ENCODE data around the gene NLGN2. TPM values are rescaled to one million over a fixed set of nuclear protein-coding genes. Genes with fewer than 3 reads are reported as not detected.

The NLGN2 gene
- total RNA-seq, 4 donors from 2014 or later: 6.1 to 8.8 (median 8.1) TPM

- DNase-seq (ENCODE audit: low spot score) (no peak), ATAC-seq (ENCODE audit: low FRiP score) (no peak)
- no peak for TF ChIP-seq CTCF (IDR thresholded peaks at IDR 0.05)
Measured at GRCh38 chr17:7443499-7444485, 36.1 kb downstream of the NLGN2 start.

- ATAC-seq (ENCODE audit: low FRiP score) (peak; percentile 88), DNase-seq (ENCODE audit: low spot score) (peak; percentile 67)
- TF ChIP-seq CTCF (IDR thresholded peaks at IDR 0.05): no peak
Measured at GRCh38 chr17:7444682-7445618, 37.3 kb downstream of the NLGN2 start, which contains the start of gene CHRNB1. TSS of gene CHRNB1 (plus strand) at chr17:7445061. CDS start at chr17:7445128, 67 bp downstream.

GRCh38 chr17:7445619-7445968 lies 37.9 kb downstream of the NLGN2 start:
- no peak for DNase-seq (ENCODE audit: low spot score)
- peak; percentile 66 for ATAC-seq (ENCODE audit: low FRiP score)
- TF ChIP-seq CTCF (IDR thresholded peaks at IDR 0.05): no peak

GRCh38 chr17:7448461-7448860 lies 40.8 kb downstream of the NLGN2 start:
- DNase-seq (ENCODE audit: low spot score) (no peak), ATAC-seq (ENCODE audit: low FRiP score) (no peak)
- TF ChIP-seq CTCF (IDR thresholded peaks at IDR 0.05): no peak

GRCh38 chr17:7459961-7460545 lies 52.4 kb downstream of the NLGN2 start:
- TF ChIP-seq CTCF (IDR thresholded peaks at IDR 0.05): no peak
- DNase-seq (ENCODE audit: low spot score) (no peak), ATAC-seq (ENCODE audit: low FRiP score) (no peak)

- ATAC-seq (ENCODE audit: low FRiP score) (no peak), DNase-seq (ENCODE audit: low spot score) (no peak)
- TF ChIP-seq CTCF (IDR thresholded peaks at IDR 0.05): no peak
Measured at GRCh38 chr17:7460850-7461660, 53.4 kb downstream of the NLGN2 start.
